ENCODE measurements around the gene RAC2.

Gene RAC2

GRCh38 chr22:37263966-37264887 is 20.2 kb upstream of the RAC2 start:
- no peak for TF ChIP-seq CTCF (IDR thresholded peaks at IDR 0.05; ENCODE audit: low read depth, low read length, missing control alignments)
- DNase-seq (ENCODE audit: extremely low read depth, low read depth) = no peak
- no peak overlapping the region for H3K4me3 ChIP-seq (replicated peaks; ENCODE audit: low read depth, low read length)

- DNase-seq (ENCODE audit: extremely low read depth, low read depth) = no peak
- H3K4me3 ChIP-seq (replicated peaks; ENCODE audit: low read depth, low read length) = no peak overlapping the region
- TF ChIP-seq CTCF (IDR thresholded peaks at IDR 0.05; ENCODE audit: low read depth, low read length, missing control alignments) = no peak
These were observed 18.3 kb upstream of the RAC2 start for GRCh38 chr22:37262346-37262745.

GRCh38 chr22:37260901-37261336 is 16.9 kb upstream of the RAC2 start:
- no peak overlapping the region for H3K4me3 ChIP-seq (replicated peaks; ENCODE audit: low read depth, low read length)
- peak; percentile 94 for TF ChIP-seq CTCF (IDR thresholded peaks at IDR 0.05; ENCODE audit: low read depth, low read length, missing control alignments)
- no peak for DNase-seq (ENCODE audit: extremely low read depth, low read depth)

- DNase-seq (ENCODE audit: extremely low read depth, low read depth) = no peak
- no peak overlapping the region for H3K4me3 ChIP-seq (replicated peaks; ENCODE audit: low read depth, low read length)
- no peak for TF ChIP-seq CTCF (IDR thresholded peaks at IDR 0.05; ENCODE audit: low read depth, low read length, missing control alignments)
These were observed 16.2 kb upstream of the RAC2 start for GRCh38 chr22:37260155-37260795.

GRCh38 chr22:37259540-37260029 is 15.5 kb upstream of the RAC2 start:
- H3K4me3 ChIP-seq (replicated peaks; ENCODE audit: low read depth, low read length) = no peak overlapping the region
- DNase-seq (ENCODE audit: extremely low read depth, low read depth) = no peak
- TF ChIP-seq CTCF (IDR thresholded peaks at IDR 0.05; ENCODE audit: low read depth, low read length, missing control alignments) = peak; percentile 61

- no peak for DNase-seq (ENCODE audit: extremely low read depth, low read depth)
- no peak overlapping the region for H3K4me3 ChIP-seq (replicated peaks; ENCODE audit: low read depth, low read length)
- no peak for TF ChIP-seq CTCF (IDR thresholded peaks at IDR 0.05; ENCODE audit: low read depth, low read length, missing control alignments)
These were observed 14.8 kb upstream of the RAC2 start for GRCh38 chr22:37258753-37259401.
